Measurements from ENCODE around the gene HAUS8. TPM values are rescaled to one million over a fixed set of nuclear protein-coding genes. Genes with fewer than 3 reads are reported as not detected.

The HAUS8 gene
- total and polyA plus RNA-seq, 10 donors = 7.7 to 24.5 (median 14.6) TPM

- H3K9me3 ChIP-seq = no peaks in the 10 kb centered on the region
- H3K4me3 ChIP-seq = peak overlapping the region in 2 of 8 donors; percentile 13 to 47
- TF ChIP-seq POLR2AphosphoS5 (IDR thresholded peaks at IDR 0.05) (peak; percentile 59 to 81 (median 70)), POLR2A (IDR thresholded peaks at IDR 0.05) (no peak)
- intact Hi-C loops (cut with DNase I; ENCODE audit: low total_unique reads) = no loop called here
- DNase-seq = peak; percentile 95
- H3K36me3 ChIP-seq = peaks cover 0 to 37% (median 5%) of the 10 kb centered on the region in 6 donors
- H3K27me3 ChIP-seq (replicated peaks in 1 of 7) = no peaks in the 10 kb centered on the region
- H3K27ac ChIP-seq = peak overlapping the region; percentile 72 to 91 (median 86)
- peaks cover 51 to 98% (median 81%) of the 10 kb centered on the region in 6 donors for H3K4me1 ChIP-seq
- 31 to 45% (median 32%) methylated on average over 14 to 15 of the region's 15 CpGs for WGBS, 5 donors
Observed at GRCh38 chr19:17091758-17092333, 16.6 kb upstream of the HAUS8 start.

- WGBS, 5 donors = 16 to 22% (median 19%) methylated on average over 7 to 9 of the region's 9 CpGs
- Histone ChIP-seq H3K9me3 (no peaks in the 10 kb centered on the region), H3K4me3 (peak overlapping the region in 1 of 8 donors; percentile 47), H3K27ac (peak overlapping the region; percentile 72 to 91 (median 86)), H3K4me1 (peaks cover 48 to 100% (median 80%) of the 10 kb centered on the region in 6 donors), H3K36me3 (peaks cover 0 to 45% (median 15%) of the 10 kb centered on the region in 6 donors), H3K27me3 (replicated peaks in 1 of 7) (no peaks in the 10 kb centered on the region)
- no peak for TF ChIP-seq POLR2A (IDR thresholded peaks at IDR 0.05)
- peak in 1 of 11 experiments; percentile 10 for TF ChIP-seq CTCF (IDR thresholded peaks at IDR 0.05 in 8 of 11, conservative IDR thresholded peaks at IDR 0.05 in 3 of 11)
- TF ChIP-seq POLR2AphosphoS5 (IDR thresholded peaks at IDR 0.05) = peak in 1 of 3 donors; percentile 83
- DNase-seq = no peak
- intact Hi-C loops (cut with DNase I; ENCODE audit: low total_unique reads) = no loop called here
Observed at GRCh38 chr19:17090583-17090982, 15.3 kb upstream of the HAUS8 start.

- Histone ChIP-seq H3K9me3 (no peaks in the 10 kb centered on the region), H3K36me3 (peaks cover 0 to 57% (median 15%) of the 10 kb centered on the region in 6 donors), H3K4me3 (no peak overlapping the region), H3K4me1 (peaks cover 40 to 99% (median 74%) of the 10 kb centered on the region in 6 donors), H3K27me3 (replicated peaks in 1 of 7) (no peaks in the 10 kb centered on the region), H3K27ac (peak overlapping the region; percentile 23 to 91 (median 85))
- DNase-seq = no peak
- WGBS, 5 donors = 87 to 93% (median 89%) methylated on average over 5 of the region's 5 CpGs
- no peak for TF ChIP-seq POLR2A (IDR thresholded peaks at IDR 0.05)
- TF ChIP-seq POLR2AphosphoS5 (IDR thresholded peaks at IDR 0.05) = no peak
- TF ChIP-seq CTCF (IDR thresholded peaks at IDR 0.05 in 8 of 11, conservative IDR thresholded peaks at IDR 0.05 in 3 of 11) = no peak
- intact Hi-C loops (cut with DNase I; ENCODE audit: low total_unique reads) = no loop called here
Observed at GRCh38 chr19:17088552-17088951, 13.3 kb upstream of the HAUS8 start.

- peaks cover 42 to 98% (median 74%) of the 10 kb centered on the region in 6 donors for H3K4me1 ChIP-seq
Observed at GRCh38 chr19:17086834-17087233, 11.6 kb upstream of the HAUS8 start.

More at GRCh38 chr19:17086834-17087233, 11.6 kb upstream of the HAUS8 start:
- peaks cover 0 to 65% (median 15%) of the 10 kb centered on the region in 6 donors for H3K36me3 ChIP-seq
- DNase-seq = no peak
- TF ChIP-seq CTCF (IDR thresholded peaks at IDR 0.05 in 8 of 11, conservative IDR thresholded peaks at IDR 0.05 in 3 of 11) = no peak
- no peak for TF ChIP-seq POLR2AphosphoS5 (IDR thresholded peaks at IDR 0.05)
- TF ChIP-seq POLR2A (IDR thresholded peaks at IDR 0.05) = no peak
- H3K27ac ChIP-seq = peak overlapping the region in 2 of 8 donors; percentile 89 to 91
- no peaks in the 10 kb centered on the region for H3K9me3 ChIP-seq
- WGBS, 5 donors = 88 to 94% (median 90%) methylated on average over 6 of the region's 6 CpGs
- no peaks in the 10 kb centered on the region for H3K27me3 ChIP-seq (replicated peaks in 1 of 7)
- no peak overlapping the region for H3K4me3 ChIP-seq
- intact Hi-C loops (cut with DNase I; ENCODE audit: low total_unique reads) = no loop called here
